Measurements from ENCODE around the gene SLC13A2. TPM values are rescaled to one million over a fixed set of nuclear protein-coding genes. Genes with fewer than 3 reads are reported as not detected.

The SLC13A2 gene
- polyA plus RNA-seq, 3 donors, result not detected

DNA sequence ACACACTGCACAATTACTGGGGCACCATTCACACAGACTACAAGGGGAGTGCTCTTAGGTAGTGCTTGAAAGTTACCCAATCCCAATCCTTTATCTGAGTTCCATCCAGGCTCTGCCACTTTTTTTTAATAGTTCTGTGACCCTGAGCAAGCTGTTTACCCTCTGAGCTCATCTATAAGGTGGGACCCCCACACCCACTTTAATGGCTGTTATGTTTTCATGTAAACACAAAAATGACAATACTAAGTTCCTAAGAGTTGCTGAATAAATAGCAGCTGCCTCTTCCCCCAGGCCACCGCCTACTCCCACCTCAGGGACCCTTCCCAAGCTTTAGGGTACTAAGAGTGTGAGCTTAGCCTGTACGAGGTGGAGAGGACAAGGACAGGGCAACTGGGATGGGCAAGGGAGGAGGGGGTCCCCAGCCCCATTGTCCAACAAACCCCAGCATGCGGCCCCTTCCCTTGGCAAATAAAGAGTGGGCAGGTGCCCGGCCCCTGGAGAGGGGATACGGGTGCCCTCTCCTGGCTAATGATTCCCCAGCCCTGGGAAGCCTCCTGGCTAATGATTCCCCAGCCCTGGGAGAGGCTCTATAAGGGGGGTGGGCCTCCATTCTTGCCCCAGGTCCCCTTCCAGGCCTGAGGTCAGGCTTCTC, 14.6 kb downstream of the SLC13A2 start:
- DNase-seq, result no peak
- Histone ChIP-seq H3K9ac (ENCODE audit: insufficient read depth, low read length, poor library complexity, severe bottlenecking) (no peak overlapping the region), H4K20me1 (ENCODE audit: insufficient read depth, low read length) (no peaks in the 10 kb centered on the region), H3K36me3 (replicated peaks in 1 of 2; ENCODE audit: control insufficient read depth in 1 of 2, insufficient read depth in 2 of 2, low read length in 2 of 2) (no peaks in the 10 kb centered on the region), H3K27me3 (ENCODE audit: control insufficient read depth in 2 of 2, insufficient read depth in 2 of 2, low read length in 2 of 2) (no peaks in the 10 kb centered on the region), H3K79me2 (ENCODE audit: insufficient read depth, low read length) (no peaks in the 10 kb centered on the region), H2AFZ (ENCODE audit: insufficient read depth, low read depth, low read length, poor library complexity, severe bottlenecking) (no peak overlapping the region), H3K27ac (ENCODE audit: low read depth in 1 of 2, low read length in 2 of 2) (no peak overlapping the region), H3K4me3 (replicated peaks in 1 of 3; ENCODE audit: low read depth in 2 of 3, low read length in 3 of 3) (no peak overlapping the region), H3K4me1 (ENCODE audit: control insufficient read depth in 1 of 2, insufficient read depth in 2 of 2, low read length in 2 of 2) (peaks cover 12 to 18% of the 10 kb centered on the region in 2 donors), H3K4me2 (replicated peaks; ENCODE audit: extremely low read depth, low read length, poor library complexity, severe bottlenecking) (no peak overlapping the region), H3K9me3 (replicated peaks in 1 of 2; ENCODE audit: control insufficient read depth in 1 of 2, insufficient read depth in 1 of 2, low read length in 2 of 2) (no peaks in the 10 kb centered on the region)
- H3K4me1 Mint-ChIP-seq, result peaks cover 16% of the 10 kb centered on the region
- intact Hi-C loops (cut with micrococcal nuclease), result no loop called here
- no peak overlapping the region for H3K4me3 Mint-ChIP-seq
- H3K27ac Mint-ChIP-seq, result no peak overlapping the region
- no peaks in the 10 kb centered on the region for H3K36me3 Mint-ChIP-seq
- H3K27me3 Mint-ChIP-seq (ENCODE audit: low read depth in 3 of 3), result peaks cover 0 to 3% (median 3%) of the 10 kb centered on the region in 3 donors
- H3K9me3 Mint-ChIP-seq, result peaks cover 0 to 4% (median 1%) of the 10 kb centered on the region in 7 donors
- no peak for TF ChIP-seq CTCF (IDR thresholded peaks at IDR 0.05)
- no CpG with 5 or more reads among the region's 5 CpGs for WGBS (ENCODE audit: insufficient coverage)

DNA sequence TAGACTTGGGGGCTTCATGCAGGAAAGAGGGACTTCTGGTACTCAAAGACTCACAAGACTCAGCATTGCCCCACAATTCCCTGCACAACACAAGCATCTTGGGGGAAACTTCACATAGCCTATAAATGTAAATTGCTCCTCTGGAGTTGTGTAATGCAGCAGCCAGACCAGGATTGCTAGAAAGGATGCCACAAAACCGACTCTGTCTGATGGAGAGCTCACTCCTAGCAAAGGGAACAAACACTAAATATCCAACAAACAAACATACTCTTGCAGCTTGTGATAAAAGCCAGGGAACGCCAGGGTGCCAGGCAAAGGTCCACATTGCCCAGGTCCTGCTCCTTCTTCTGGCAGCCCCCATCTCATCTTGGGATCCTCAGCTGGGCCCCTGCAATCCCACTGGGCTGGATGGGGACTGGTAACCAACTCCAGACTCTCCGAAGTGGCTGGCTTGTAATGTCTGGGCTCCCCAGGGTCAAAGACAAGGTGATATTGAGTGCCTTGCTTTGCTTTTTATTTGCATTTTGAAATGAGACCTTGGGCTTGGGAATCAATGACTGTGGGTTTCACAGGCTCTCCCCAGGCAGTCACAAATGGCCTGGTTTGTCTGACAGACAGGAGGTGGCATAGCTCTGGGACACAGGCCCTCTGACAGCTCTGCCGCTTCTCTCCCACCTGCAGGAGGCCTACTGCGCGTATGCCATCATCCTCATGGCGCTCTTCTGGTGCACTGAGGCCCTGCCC, 15.3 kb downstream of the SLC13A2 start:
- no peak overlapping the region for H3K4me3 Mint-ChIP-seq
- Histone ChIP-seq H3K36me3 (replicated peaks in 1 of 2; ENCODE audit: control insufficient read depth in 1 of 2, insufficient read depth in 2 of 2, low read length in 2 of 2) (no peaks in the 10 kb centered on the region), H3K27me3 (ENCODE audit: control insufficient read depth in 2 of 2, insufficient read depth in 2 of 2, low read length in 2 of 2) (no peaks in the 10 kb centered on the region), H3K9ac (ENCODE audit: insufficient read depth, low read length, poor library complexity, severe bottlenecking) (no peak overlapping the region), H3K9me3 (replicated peaks in 1 of 2; ENCODE audit: control insufficient read depth in 1 of 2, insufficient read depth in 1 of 2, low read length in 2 of 2) (no peaks in the 10 kb centered on the region), H3K4me1 (ENCODE audit: control insufficient read depth in 1 of 2, insufficient read depth in 2 of 2, low read length in 2 of 2) (peaks cover 12 to 17% of the 10 kb centered on the region in 2 donors), H3K27ac (ENCODE audit: low read depth in 1 of 2, low read length in 2 of 2) (no peak overlapping the region), H3K4me2 (replicated peaks; ENCODE audit: extremely low read depth, low read length, poor library complexity, severe bottlenecking) (no peak overlapping the region), H2AFZ (ENCODE audit: insufficient read depth, low read depth, low read length, poor library complexity, severe bottlenecking) (no peak overlapping the region), H3K4me3 (replicated peaks in 1 of 3; ENCODE audit: low read depth in 2 of 3, low read length in 3 of 3) (no peak overlapping the region), H4K20me1 (ENCODE audit: insufficient read depth, low read length) (no peaks in the 10 kb centered on the region), H3K79me2 (ENCODE audit: insufficient read depth, low read length) (no peaks in the 10 kb centered on the region)
- H3K27me3 Mint-ChIP-seq (ENCODE audit: low read depth in 3 of 3), result peaks cover 0 to 3% (median 3%) of the 10 kb centered on the region in 3 donors
- no peaks in the 10 kb centered on the region for H3K36me3 Mint-ChIP-seq
- peaks cover 0 to 6% (median 2%) of the 10 kb centered on the region in 7 donors for H3K9me3 Mint-ChIP-seq
- no peak for DNase-seq
- intact Hi-C loops (cut with micrococcal nuclease), result no loop called here
- 96% methylated on average over 3 of the region's 7 CpGs for WGBS (ENCODE audit: insufficient coverage)
- no peak for TF ChIP-seq CTCF (IDR thresholded peaks at IDR 0.05)
- no peak overlapping the region for H3K27ac Mint-ChIP-seq
- peaks cover 16% of the 10 kb centered on the region for H3K4me1 Mint-ChIP-seq
